Neural cell (in vitro differentiated cells): ENCODE data around the gene IL21R. TPM values are rescaled to one million over a fixed set of nuclear protein-coding genes. Genes with fewer than 3 reads are reported as not detected.

Experiments
- H2AFZ ChIP-seq: fragments of 200-600, 300-800 bp; sonication (generic), shearing (Covaris generic); 2 replicates; pipeline ENCODE4 v1.6.0; 2014; ENCODE audit warnings: low read depth, mild to moderate bottlenecking, antibody characterized with exemption, low read length, moderate library complexity
- H3F3A ChIP-seq: fragments of 200-600 bp; shearing (Covaris generic); 2 replicates; pipeline ENCODE4 v1.6.1; 2016; ENCODE audit warnings: mild to moderate bottlenecking, moderate library complexity, mixed read lengths, antibody characterized with exemption, low read length; ENCODE audit not compliant: insufficient read depth, poor library complexity, severe bottlenecking
- H3K27ac ChIP-seq: fragments of 200-600, 300-800 bp; sonication (generic), shearing (Covaris generic); 2 replicates; pipeline ENCODE4 v1.5.1; 2014; ENCODE audit warnings: mild to moderate bottlenecking, low read length, moderate library complexity
- H3K27me3 ChIP-seq: fragments of 300-800, 200-600 bp; sonication (generic), shearing (Covaris generic); 2 replicates; pipeline ENCODE4 v1.6.0; 2014; ENCODE audit warnings: mild to moderate bottlenecking, low read depth, low read length, moderate library complexity; ENCODE audit not compliant: insufficient read depth
- H3K36me3 ChIP-seq: fragments of 300-800, 200-600 bp; sonication (generic), shearing (Covaris generic); 2 replicates; pipeline ENCODE4 v1.5.1; 2014; ENCODE audit warnings: mild to moderate bottlenecking, antibody characterized with exemption, low read length, moderate library complexity; ENCODE audit not compliant: insufficient read depth
- H3K4me2 ChIP-seq: fragments of 300-800, 200-600 bp; sonication (generic), shearing (Covaris generic); 2 replicates; pipeline ENCODE4 v1.6.0; 2014; ENCODE audit warnings: mild to moderate bottlenecking, low read length
- H3K4me3 ChIP-seq: fragments of 300-800, 200-600 bp; sonication (generic), shearing (Covaris generic); 2 replicates; pipeline ENCODE4 v1.5.1; 2014; ENCODE audit warnings: mild to moderate bottlenecking, low read length, moderate library complexity
- H3K79me2 ChIP-seq: fragments of 200-600 bp; shearing (Covaris generic); replicated peaks from 2 replicates; pipeline ENCODE4 v1.6.0; 2014; ENCODE audit warnings: mild to moderate bottlenecking, low read length, moderate library complexity; ENCODE audit not compliant: insufficient read depth
- H3K9ac ChIP-seq: fragments of 300-800, 200-600 bp; sonication (generic), shearing (Covaris generic); 2 replicates; pipeline ENCODE4 v1.6.1; 2016; ENCODE audit warnings: mild to moderate bottlenecking, low read length, mixed read lengths
- H3K9me2 ChIP-seq: fragments of 200-600 bp; shearing (Covaris generic); 2 replicates; pipeline ENCODE4 v1.6.1; 2016; ENCODE audit warnings: mild to moderate bottlenecking, low read length, mixed read lengths; ENCODE audit not compliant: insufficient read depth
- H3K9me3 ChIP-seq: fragments of 200-600, 300-800 bp; sonication (generic), shearing (Covaris generic); 2 replicates; pipeline ENCODE4 v1.6.1; 2016; ENCODE audit warnings: mild to moderate bottlenecking, mixed run types, low read length, moderate library complexity, mixed read lengths
- H4K20me1 ChIP-seq: fragments of 200-600 bp; shearing (Covaris generic); 2 replicates; pipeline ENCODE4 v1.6.1; 2016; ENCODE audit warnings: mild to moderate bottlenecking, mixed run types; ENCODE audit not compliant: insufficient read depth
- EP300 ChIP-seq: fragments of 450-650 bp; conservative IDR thresholded peaks from 2 replicates; pipeline ENCODE4 v1.6.1; 2014; ENCODE audit warnings: antibody characterized with exemption, mild to moderate bottlenecking, moderate library complexity; ENCODE audit not compliant: poor library complexity, severe bottlenecking
- EZH2 ChIP-seq: fragments of 200-600, 300-800 bp; shearing (Covaris generic), sonication (generic); IDR thresholded peaks from 2 replicates; pipeline ENCODE4 v1.6.1; 2014; ENCODE audit warnings: antibody characterized with exemption, low read length, borderline replicate concordance, mild to moderate bottlenecking; ENCODE audit not compliant: insufficient read depth, poor library complexity, severe bottlenecking
- MXI1 ChIP-seq: fragments of 450-650 bp; conservative IDR thresholded peaks from 2 replicates; pipeline ENCODE4 v1.6.1; 2014; ENCODE audit warnings: antibody characterized with exemption, mild to moderate bottlenecking; ENCODE audit not compliant: poor library complexity, severe bottlenecking
- POLR2AphosphoS5 ChIP-seq: IDR thresholded peaks from 2 replicates; pipeline ENCODE4 v1.6.1; 2012
- RAD21 ChIP-seq: fragments of 450-650 bp; conservative IDR thresholded peaks from 2 replicates; pipeline ENCODE4 v1.6.1; 2014; ENCODE audit warnings: antibody characterized with exemption, mild to moderate bottlenecking, moderate library complexity
- SMC3 ChIP-seq: fragments of 450-650 bp; conservative IDR thresholded peaks from 2 replicates; pipeline ENCODE4 v1.6.1; 2014; ENCODE audit warnings: antibody characterized with exemption, mild to moderate bottlenecking, moderate library complexity; ENCODE audit not compliant: poor library complexity
- TAF1 ChIP-seq: IDR thresholded peaks from 2 replicates; pipeline ENCODE4 v1.6.1; 2012; ENCODE audit warnings: low read depth
- polyA plus RNA-seq: library from polyadenylated mRNA; depleted of rRNA; stranded (reverse); fragments of >200 nt; gene quantifications from 2 replicates; pipeline ENCODE4 v1.2.3, GENCODE V29; 2014
- TF ChIP-seq, protein P1 (sequence below): IDR thresholded peaks from 2 replicates; pipeline ENCODE4 v1.6.1; 2012; ENCODE audit warnings: borderline replicate concordance
- TF ChIP-seq, protein P2 (sequence below): fragments of 450-650 bp; IDR thresholded peaks from 2 replicates; pipeline ENCODE4 v1.5.1; 2014; ENCODE audit warnings: antibody characterized with exemption, mild to moderate bottlenecking, moderate library complexity; ENCODE audit not compliant: poor library complexity, severe bottlenecking

The IL21R gene
- polyA plus RNA-seq, 1 donor from 2014 or later = not detected

DNA sequence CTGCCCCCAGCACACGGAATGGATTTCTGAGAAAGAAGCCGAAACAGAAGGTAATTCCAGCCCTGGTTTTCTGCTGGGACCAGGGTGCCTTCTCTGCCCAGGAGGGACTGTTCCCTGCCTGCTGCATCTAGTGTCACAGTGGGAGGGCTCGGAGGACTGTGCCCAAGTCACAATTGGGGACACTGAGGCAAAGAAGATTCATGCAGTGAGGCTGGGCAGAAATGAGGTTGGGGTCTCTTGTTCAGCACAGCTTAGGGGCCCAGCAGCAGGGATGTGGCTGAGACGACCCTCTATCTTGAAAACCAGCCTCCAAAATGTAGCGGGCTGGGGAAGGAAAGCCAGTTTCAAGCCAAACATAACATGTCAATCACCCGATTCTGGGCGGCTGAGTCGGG lies 592 bp downstream of the IL21R start:
- H3K4me2 ChIP-seq = no peak overlapping the region
- no peak overlapping the region for H2AFZ ChIP-seq
- H3K9me2 ChIP-seq = no peaks in the 10 kb centered on the region
- H3K27ac ChIP-seq = no peak overlapping the region
- TF ChIP-seq EP300 (no peak), MXI1 (no peak), RAD21 (no peak), SMC3 (no peak), POLR2AphosphoS5 (no peak), EZH2 (no peak), TAF1 (no peak)
- TF ChIP-seq, protein P1, sequence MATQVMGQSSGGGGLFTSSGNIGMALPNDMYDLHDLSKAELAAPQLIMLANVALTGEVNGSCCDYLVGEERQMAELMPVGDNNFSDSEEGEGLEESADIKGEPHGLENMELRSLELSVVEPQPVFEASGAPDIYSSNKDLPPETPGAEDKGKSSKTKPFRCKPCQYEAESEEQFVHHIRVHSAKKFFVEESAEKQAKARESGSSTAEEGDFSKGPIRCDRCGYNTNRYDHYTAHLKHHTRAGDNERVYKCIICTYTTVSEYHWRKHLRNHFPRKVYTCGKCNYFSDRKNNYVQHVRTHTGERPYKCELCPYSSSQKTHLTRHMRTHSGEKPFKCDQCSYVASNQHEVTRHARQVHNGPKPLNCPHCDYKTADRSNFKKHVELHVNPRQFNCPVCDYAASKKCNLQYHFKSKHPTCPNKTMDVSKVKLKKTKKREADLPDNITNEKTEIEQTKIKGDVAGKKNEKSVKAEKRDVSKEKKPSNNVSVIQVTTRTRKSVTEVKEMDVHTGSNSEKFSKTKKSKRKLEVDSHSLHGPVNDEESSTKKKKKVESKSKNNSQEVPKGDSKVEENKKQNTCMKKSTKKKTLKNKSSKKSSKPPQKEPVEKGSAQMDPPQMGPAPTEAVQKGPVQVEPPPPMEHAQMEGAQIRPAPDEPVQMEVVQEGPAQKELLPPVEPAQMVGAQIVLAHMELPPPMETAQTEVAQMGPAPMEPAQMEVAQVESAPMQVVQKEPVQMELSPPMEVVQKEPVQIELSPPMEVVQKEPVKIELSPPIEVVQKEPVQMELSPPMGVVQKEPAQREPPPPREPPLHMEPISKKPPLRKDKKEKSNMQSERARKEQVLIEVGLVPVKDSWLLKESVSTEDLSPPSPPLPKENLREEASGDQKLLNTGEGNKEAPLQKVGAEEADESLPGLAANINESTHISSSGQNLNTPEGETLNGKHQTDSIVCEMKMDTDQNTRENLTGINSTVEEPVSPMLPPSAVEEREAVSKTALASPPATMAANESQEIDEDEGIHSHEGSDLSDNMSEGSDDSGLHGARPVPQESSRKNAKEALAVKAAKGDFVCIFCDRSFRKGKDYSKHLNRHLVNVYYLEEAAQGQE = no peak
- TF ChIP-seq, protein P2, sequence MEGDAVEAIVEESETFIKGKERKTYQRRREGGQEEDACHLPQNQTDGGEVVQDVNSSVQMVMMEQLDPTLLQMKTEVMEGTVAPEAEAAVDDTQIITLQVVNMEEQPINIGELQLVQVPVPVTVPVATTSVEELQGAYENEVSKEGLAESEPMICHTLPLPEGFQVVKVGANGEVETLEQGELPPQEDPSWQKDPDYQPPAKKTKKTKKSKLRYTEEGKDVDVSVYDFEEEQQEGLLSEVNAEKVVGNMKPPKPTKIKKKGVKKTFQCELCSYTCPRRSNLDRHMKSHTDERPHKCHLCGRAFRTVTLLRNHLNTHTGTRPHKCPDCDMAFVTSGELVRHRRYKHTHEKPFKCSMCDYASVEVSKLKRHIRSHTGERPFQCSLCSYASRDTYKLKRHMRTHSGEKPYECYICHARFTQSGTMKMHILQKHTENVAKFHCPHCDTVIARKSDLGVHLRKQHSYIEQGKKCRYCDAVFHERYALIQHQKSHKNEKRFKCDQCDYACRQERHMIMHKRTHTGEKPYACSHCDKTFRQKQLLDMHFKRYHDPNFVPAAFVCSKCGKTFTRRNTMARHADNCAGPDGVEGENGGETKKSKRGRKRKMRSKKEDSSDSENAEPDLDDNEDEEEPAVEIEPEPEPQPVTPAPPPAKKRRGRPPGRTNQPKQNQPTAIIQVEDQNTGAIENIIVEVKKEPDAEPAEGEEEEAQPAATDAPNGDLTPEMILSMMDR = no peak
- no peaks in the 10 kb centered on the region for H3K9me3 ChIP-seq
- no peaks in the 10 kb centered on the region for H3K27me3 ChIP-seq
- no peak overlapping the region for H3K9ac ChIP-seq
- H3K4me3 ChIP-seq = no peak overlapping the region
- no peaks in the 10 kb centered on the region for H3K79me2 ChIP-seq
- H4K20me1 ChIP-seq = no peaks in the 10 kb centered on the region
- no peaks in the 10 kb centered on the region for H3F3A ChIP-seq
- H3K36me3 ChIP-seq = no peaks in the 10 kb centered on the region

DNA sequence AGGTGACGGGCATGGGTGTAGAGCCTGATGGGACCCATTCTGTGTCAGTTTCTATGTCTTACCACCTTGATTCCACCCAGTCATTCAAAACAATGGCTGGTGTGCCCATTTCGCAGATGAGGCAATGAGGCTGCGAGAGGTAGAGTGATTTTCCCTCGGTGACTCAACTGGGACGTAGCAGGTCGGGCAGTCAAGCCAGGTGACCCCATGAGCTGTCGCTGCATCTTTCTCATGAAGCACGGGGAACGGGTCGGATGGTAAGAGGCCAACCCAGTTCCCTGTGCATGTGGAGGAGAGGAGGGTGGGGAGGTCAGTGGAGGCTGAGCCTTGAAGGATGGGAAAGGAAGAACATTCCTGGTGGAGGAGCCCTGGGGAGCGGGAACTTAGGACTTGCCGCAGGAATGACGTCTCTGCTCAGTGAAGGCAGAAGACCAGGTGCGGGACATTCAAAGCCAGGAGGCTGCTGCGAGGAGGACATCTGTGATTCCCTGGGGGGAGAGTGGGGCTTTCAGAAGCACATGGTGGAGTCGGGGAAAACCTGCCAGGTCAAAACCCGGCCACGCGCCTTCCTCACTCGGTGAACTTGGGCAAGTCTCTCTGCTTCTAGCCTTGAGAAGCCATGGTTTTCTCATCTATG lies 1.1 kb downstream of the IL21R start:
- Histone ChIP-seq H3K4me3 (no peak overlapping the region), H2AFZ (no peak overlapping the region), H3K4me2 (no peak overlapping the region)

More for the DNA sequence above, 1.1 kb downstream of the IL21R start:
- no peaks in the 10 kb centered on the region for H3K36me3 ChIP-seq
- no peak overlapping the region for H3K27ac ChIP-seq
- H3K27me3 ChIP-seq = no peaks in the 10 kb centered on the region
- no peaks in the 10 kb centered on the region for H3F3A ChIP-seq
- TF ChIP-seq SMC3 (no peak), MXI1 (no peak), EP300 (no peak), TAF1 (no peak), EZH2 (no peak)
- TF ChIP-seq, protein P2 = no peak
- H3K9ac ChIP-seq = no peak overlapping the region
- H3K9me3 ChIP-seq = no peaks in the 10 kb centered on the region
- no peaks in the 10 kb centered on the region for H3K9me2 ChIP-seq
- H4K20me1 ChIP-seq = no peaks in the 10 kb centered on the region
- no peaks in the 10 kb centered on the region for H3K79me2 ChIP-seq
